Astrocyte of the cerebellum (primary cell): ENCODE measurements around the gene DSE.
"Not testable (repeated sequence)": the region's sequence is repeated elsewhere in the genome, so short reads cannot be mapped to it uniquely, and the experiment has no call there.

Experiments used
- DNase-seq: peaks from one replicate; pipeline ENCODE4 v3.0.0-alpha.2; 2011; ENCODE audit warnings: low read depth
- H3K4me3 ChIP-seq: 2 replicates; pipeline ENCODE4 v1.5.1; 2011; ENCODE audit warnings: mild to moderate bottlenecking, low read depth, low read length, moderate library complexity
- CTCF ChIP-seq: IDR thresholded peaks from 2 replicates; pipeline ENCODE4 v1.5.1; 2012; ENCODE audit warnings: low read length, low read depth, moderate library complexity, mild to moderate bottlenecking; ENCODE audit errors: missing control alignments
- in situ Hi-C: cut with HindIII; loops from 2 replicates; pipeline ENCODE4 v1.10.0; 2017; ENCODE audit warnings: low sequenced_read_pairs

DSE gene

GRCh38 chr6:116328528-116328903 is 42.2 kb upstream of the DSE start:
- in situ Hi-C loops, result no loop called here
- no peak for DNase-seq
- H3K4me3 ChIP-seq, result no peak overlapping the region
- TF ChIP-seq CTCF, result no peak

GRCh38 chr6:116329156-116329555 is 41.6 kb upstream of the DSE start:
- DNase-seq, result no peak

GRCh38 chr6:116330511-116330910 is 40.2 kb upstream of the DSE start:
- DNase-seq, result no peak
- H3K4me3 ChIP-seq, result no peak overlapping the region
- in situ Hi-C loops, result no loop called here
- TF ChIP-seq CTCF, result no peak

More at GRCh38 chr6:116329156-116329555, 41.6 kb upstream of the DSE start:
- TF ChIP-seq CTCF, result no peak
- in situ Hi-C loops, result no loop called here
- no peak overlapping the region for H3K4me3 ChIP-seq

- in situ Hi-C loops, result no loop called here
Measured at GRCh38 chr6:116332096-116332495, 38.7 kb upstream of the DSE start.

GRCh38 chr6:116334638-116335409 is 35.9 kb upstream of the DSE start:
- peak; percentile 56 for DNase-seq
- H3K4me3 ChIP-seq, in situ Hi-C loops: not testable (repeated sequence)

More at GRCh38 chr6:116332096-116332495, 38.7 kb upstream of the DSE start:
- no peak overlapping the region for H3K4me3 ChIP-seq
- no peak for DNase-seq
- TF ChIP-seq CTCF, result no peak

GRCh38 chr6:116335612-116336215 is 35.0 kb upstream of the DSE start:
- no peak for DNase-seq
- in situ Hi-C loops, result no loop called here
- no peak for TF ChIP-seq CTCF
- no peak overlapping the region for H3K4me3 ChIP-seq

GRCh38 chr6:116338943-116339342 is 31.8 kb upstream of the DSE start:
- H3K4me3 ChIP-seq, result no peak overlapping the region
- no peak for DNase-seq
- in situ Hi-C loops, result no loop called here
- no peak for TF ChIP-seq CTCF

GRCh38 chr6:116340625-116341024 is 30.1 kb upstream of the DSE start:
- H3K4me3 ChIP-seq, DNase-seq, in situ Hi-C loops: not testable (repeated sequence)
